H1 (cell line): ENCODE results near the gene GTF3C5. TPM values are rescaled to one million over a fixed set of nuclear protein-coding genes. Genes with fewer than 3 reads are reported as not detected.
A peak's percentile ranks its signal among the peaks of the same experiment; 100 is the strongest.

Source experiments
- CTCF ChIA-PET: fragments of 300-600 bp; sonication (Branson Sonifier 250); formaldehyde crosslinking; loops from one replicate; lab custom pipeline; 2021; ENCODE audit not compliant: partially characterized antibody; lab: Charles Lee
- POLR2A ChIA-PET: fragments of 300-600 bp; sonication (Branson Sonifier 250); formaldehyde crosslinking; loops from one replicate; lab custom pipeline; 2021; ENCODE audit warnings: inconsistent platforms; ENCODE audit not compliant: partially characterized antibody; lab: Charles Lee
- DNase-seq, 2 experiments: peaks; one replicate each; pipeline versions ENCODE4 v3.0.0 to v3.0.0-alpha.2; 2010 to 2022; ENCODE audit warnings: low spot score in 2 of 2, low read depth in 1 of 2, mixed read lengths in 1 of 2
- FAIRE-seq: peaks from 2 replicates; lab custom pipeline; 2011; peaks lifted over from hg19 to GRCh38; lab: Jason Lieb, UNC
- H2AFZ ChIP-seq: 2 replicates; pipeline ENCODE4 v1.8.1; 2012; ENCODE audit warnings: low read length, inconsistent platforms
- H2AK5ac ChIP-seq: 2 replicates; pipeline ENCODE4 v1.6.1; 2013; ENCODE audit warnings: low read depth, low read length
- H2BK120ac ChIP-seq: replicated peaks from 2 replicates; pipeline ENCODE3; 2013; ENCODE audit warnings: low read depth, low read length, inconsistent platforms
- H2BK12ac ChIP-seq: 2 replicates; pipeline ENCODE4 v1.6.1; 2013; ENCODE audit warnings: low read depth, low read length
- H2BK15ac ChIP-seq: 2 replicates; pipeline ENCODE4 v1.6.1; 2013; ENCODE audit warnings: low read length
- H2BK20ac ChIP-seq: 2 replicates; pipeline ENCODE4 v1.6.1; 2013; ENCODE audit warnings: low read length
- H2BK5ac ChIP-seq: 2 replicates; pipeline ENCODE4 v1.6.1; 2013; ENCODE audit warnings: low read depth, low read length
- H3K14ac ChIP-seq: 2 replicates; pipeline ENCODE4 v1.6.1; 2013; ENCODE audit warnings: inconsistent platforms; ENCODE audit not compliant: insufficient read length
- H3K18ac ChIP-seq: 2 replicates; pipeline ENCODE4 v1.6.1; 2013; ENCODE audit warnings: low read length; ENCODE audit errors: extremely low read depth
- H3K23ac ChIP-seq: 2 replicates; pipeline ENCODE4 v1.6.1; 2013; ENCODE audit warnings: inconsistent platforms; ENCODE audit not compliant: insufficient read length
- H3K23me2 ChIP-seq: 2 replicates; pipeline ENCODE4 v1.6.1; 2013; ENCODE audit warnings: low read depth, low read length
- H3K27ac ChIP-seq: 2 replicates; pipeline ENCODE4 v1.6.1; 2011; ENCODE audit warnings: low read depth, low read length, inconsistent platforms
- H3K27me3 ChIP-seq, 4 experiments: replicated peaks in 1 of 4; 1 replicate in 1 of 4; 2 replicates in 3 of 4; pipeline versions ENCODE4 v1.6.1 to v1.8.1; 2011 to 2013; ENCODE audit warnings: low read length in 3 of 4, mild to moderate bottlenecking in 3 of 4, inconsistent platforms in 2 of 4, mixed read lengths in 2 of 4, moderate library complexity in 1 of 4; ENCODE audit not compliant: control insufficient read depth in 3 of 4, insufficient read depth in 3 of 4; ENCODE audit errors: extremely low read depth in 1 of 4
- H3K36me3 ChIP-seq, 4 experiments: 2 replicates each; pipeline versions ENCODE4 v1.6.1 to v1.8.1; 2011 to 2013; ENCODE audit warnings: mild to moderate bottlenecking in 4 of 4, low read length in 3 of 4, moderate library complexity in 2 of 4, control low read depth in 1 of 4, inconsistent platforms in 1 of 4; ENCODE audit not compliant: insufficient read depth in 4 of 4, control insufficient read depth in 2 of 4
- H3K4ac ChIP-seq: replicated peaks from 2 replicates; pipeline ENCODE3; 2013; ENCODE audit warnings: low read length, low read depth, mixed read lengths, inconsistent platforms; ENCODE audit not compliant: insufficient read length
- H3K4me1 ChIP-seq, 4 experiments: replicated peaks in 1 of 4; 1 replicate in 1 of 4; 2 replicates in 3 of 4; pipeline versions ENCODE4 v1.6.1 to v1.8.1; 2011 to 2013; ENCODE audit warnings: low read length in 3 of 4, inconsistent platforms in 2 of 4, mixed read lengths in 1 of 4; ENCODE audit not compliant: insufficient read depth in 4 of 4, control insufficient read depth in 3 of 4
- H3K4me2 ChIP-seq, 2 experiments: 2 replicates each; pipeline versions ENCODE4 v1.6.1 to v1.8.1; 2011 to 2013; ENCODE audit warnings: low read depth in 2 of 2, low read length in 2 of 2, control low read depth in 1 of 2, inconsistent platforms in 1 of 2, mild to moderate bottlenecking in 1 of 2; ENCODE audit not compliant: insufficient read depth in 1 of 2
- H3K4me3 ChIP-seq, 4 experiments: fragments of 200-600, 300-600 bp in 1 of 4; sonication (generic), shearing (Covaris generic), sonication (Bioruptor Twin) in 1 of 4; 2 replicates each; pipeline versions ENCODE4 v1.5.1 to v1.8.1; 2011 to 2016; ENCODE audit warnings: low read length in 4 of 4, low read depth in 3 of 4, control low read depth in 2 of 4, inconsistent platforms in 2 of 4, mild to moderate bottlenecking in 2 of 4, mixed read lengths in 1 of 4, moderate library complexity in 1 of 4; ENCODE audit not compliant: insufficient read depth in 2 of 4; ENCODE audit errors: extremely low read depth in 1 of 4
- H3K56ac ChIP-seq: replicated peaks from 2 replicates; pipeline ENCODE3; 2013; ENCODE audit warnings: low read depth, mild to moderate bottlenecking, mixed read lengths, low read length, inconsistent platforms; ENCODE audit not compliant: insufficient read length
- H3K79me1 ChIP-seq: 2 replicates; pipeline ENCODE4 v1.6.1; 2013; ENCODE audit warnings: low read depth, low read length, control low read depth
- H3K79me2 ChIP-seq, 2 experiments: 2 replicates each; pipeline versions ENCODE4 v1.6.1 to v1.8.1; 2012 to 2013; ENCODE audit warnings: low read length in 2 of 2, mild to moderate bottlenecking in 2 of 2, inconsistent platforms in 1 of 2; ENCODE audit not compliant: insufficient read depth in 2 of 2, control insufficient read depth in 1 of 2
- H3K9ac ChIP-seq, 4 experiments: replicated peaks in 1 of 4; 1 replicate in 1 of 4; 2 replicates in 3 of 4; pipeline versions ENCODE4 v1.6.1 to v1.8.1; 2011 to 2013; ENCODE audit warnings: low read depth in 3 of 4, low read length in 3 of 4, control low read depth in 2 of 4, mild to moderate bottlenecking in 2 of 4, moderate library complexity in 2 of 4, inconsistent platforms in 1 of 4; ENCODE audit errors: extremely low read depth in 1 of 4
- H3K9me3 ChIP-seq, 2 experiments: 2 replicates each; pipeline versions ENCODE4 v1.6.1 to v1.8.1; 2012 to 2013; ENCODE audit warnings: mild to moderate bottlenecking in 2 of 2, moderate library complexity in 2 of 2, control low read depth in 1 of 2, inconsistent platforms in 1 of 2, low read depth in 1 of 2, low read length in 1 of 2, mixed read lengths in 1 of 2; ENCODE audit not compliant: insufficient read depth in 2 of 2
- H4K20me1 ChIP-seq, 2 experiments: replicated peaks in 1 of 2; 2 replicates each; pipeline versions ENCODE3 to v1.8.1; 2011 to 2013; ENCODE audit warnings: inconsistent platforms in 2 of 2, low read length in 2 of 2, mild to moderate bottlenecking in 1 of 2; ENCODE audit not compliant: insufficient read depth in 2 of 2, control insufficient read depth in 1 of 2
- H4K5ac ChIP-seq: 2 replicates; pipeline ENCODE4 v1.6.1; 2013; ENCODE audit warnings: low read length, low read depth, mixed read lengths, inconsistent platforms; ENCODE audit not compliant: insufficient read length
- H4K8ac ChIP-seq: 2 replicates; pipeline ENCODE4 v1.8.0; 2013; ENCODE audit warnings: mild to moderate bottlenecking, moderate library complexity, low read length, inconsistent platforms; ENCODE audit not compliant: insufficient read depth; ENCODE audit errors: extremely low read depth
- H4K91ac ChIP-seq: replicated peaks from 2 replicates; pipeline ENCODE3; 2013; ENCODE audit warnings: low read length, mixed read lengths, inconsistent platforms; ENCODE audit not compliant: insufficient read length
- CREB1 ChIP-seq: IDR thresholded peaks from 2 replicates; pipeline ENCODE4 v1.6.1; 2012; ENCODE audit warnings: inconsistent platforms
- EGR1 ChIP-seq: IDR thresholded peaks from 2 replicates; pipeline ENCODE4 v1.6.1; 2011; ENCODE audit warnings: low read depth, low read length, borderline replicate concordance
- MAFK ChIP-seq: IDR thresholded peaks from 2 replicates; pipeline ENCODE4 v1.6.1; 2012; ENCODE audit warnings: low read depth, mild to moderate bottlenecking, improper control_type of control experiment, low read length
- NANOG ChIP-seq: IDR thresholded peaks from 2 replicates; pipeline ENCODE4 v1.6.1; 2011; ENCODE audit warnings: low read length, low read depth, mild to moderate bottlenecking, inconsistent platforms; ENCODE audit not compliant: insufficient read depth, poor library complexity, severe bottlenecking
- RNF2 ChIP-seq: fragments of 200-900, 300-1000 bp; sonication (generic); IDR thresholded peaks from 2 replicates; pipeline ENCODE4 v1.7.1; 2016; ENCODE audit warnings: borderline replicate concordance, low read depth, mild to moderate bottlenecking, antibody characterized with exemption, low read length; ENCODE audit not compliant: poor library complexity, severe bottlenecking; ENCODE audit errors: missing control alignments
- WGBS, 2 experiments: shearing (Covaris generic) in 1 of 2; methylation state at CpG; one replicate each; pipeline versions ENCODE4 v1.1.6 to v1.1.7; 2013 to 2015; ENCODE audit warnings: low lambda C conversion rate in 2 of 2, mixed read lengths in 2 of 2, inconsistent platforms in 1 of 2, low coverage in 1 of 2, missing lambda C conversion rate in 1 of 2; ENCODE audit not compliant: insufficient replicate concordance in 2 of 2, insufficient coverage in 1 of 2, insufficient read length in 1 of 2; ENCODE audit errors: extremely low coverage in 1 of 2, missing lambda C conversion rate in 1 of 2; 5-methylcytosine and 5-hydroxymethylcytosine counted together
- long read RNA-seq, 2 experiments: library from RNA in 1 of 2; library from capped mRNA in 1 of 2; stranded (forward); transcript quantifications; one replicate each; pipeline ENCODE4 v2.0.0, GENCODE V29; 2021; ENCODE audit warnings: inconsistent platforms in 1 of 2
- polyA minus RNA-seq, 3 experiments: library from RNA; depleted of rRNA, polyadenylated mRNA; stranded (reverse); fragments of >200 nt; gene quantifications; 1 replicate in 2 of 3; 2 replicates in 1 of 3; pipeline ENCODE4 v1.2.3, GENCODE V29; 2011
- polyA plus RNA-seq, 7 experiments: library from polyadenylated mRNA; depleted of rRNA in 3 of 7; stranded (reverse) in 5 of 7; unstranded in 2 of 7; fragments of >200 nt in 5 of 7; fragments of 200-250 nt in 2 of 7; gene quantifications; 1 replicate in 5 of 7; 2 replicates in 1 of 7; 4 replicates in 1 of 7; pipeline versions ENCODE4 v1.2.1 to v1.2.3, GENCODE V29; 2011 to 2013; ENCODE audit warnings: missing spikeins in 2 of 7, mixed read lengths in 2 of 7
- total RNA-seq: library from RNA; stranded (reverse); fragmentation: NEBNext Ultra II Directional; extraction: Animal tissue kit (Norgen Biotek cat#: 25700); gene quantifications from 2 replicates; pipeline ENCODE4 v1.2.1, GENCODE V29; 2021

GTF3C5 gene, protein sequence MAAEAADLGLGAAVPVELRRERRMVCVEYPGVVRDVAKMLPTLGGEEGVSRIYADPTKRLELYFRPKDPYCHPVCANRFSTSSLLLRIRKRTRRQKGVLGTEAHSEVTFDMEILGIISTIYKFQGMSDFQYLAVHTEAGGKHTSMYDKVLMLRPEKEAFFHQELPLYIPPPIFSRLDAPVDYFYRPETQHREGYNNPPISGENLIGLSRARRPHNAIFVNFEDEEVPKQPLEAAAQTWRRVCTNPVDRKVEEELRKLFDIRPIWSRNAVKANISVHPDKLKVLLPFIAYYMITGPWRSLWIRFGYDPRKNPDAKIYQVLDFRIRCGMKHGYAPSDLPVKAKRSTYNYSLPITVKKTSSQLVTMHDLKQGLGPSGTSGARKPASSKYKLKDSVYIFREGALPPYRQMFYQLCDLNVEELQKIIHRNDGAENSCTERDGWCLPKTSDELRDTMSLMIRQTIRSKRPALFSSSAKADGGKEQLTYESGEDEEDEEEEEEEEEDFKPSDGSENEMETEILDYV
- total RNA-seq: 87.1 and 89.4 TPM in 2 replicates
- 78.7 and 104 TPM in 2 replicates for polyA plus RNA-seq (2011; rRNA removed)
- polyA plus RNA-seq (2011; cell fraction: cytosol; rRNA removed): 96.0 TPM
- 171 TPM for polyA plus RNA-seq (2011; cell fraction: nucleus; rRNA removed)
- 72.1 to 92.5 TPM (median 89.8 TPM) in 4 replicates for polyA plus RNA-seq (2012, experiment 1 of 2)
- polyA plus RNA-seq (2012, experiment 2 of 2): 73.5 TPM
- 50.2 TPM for polyA plus RNA-seq (2013, experiment 1 of 2)
- polyA plus RNA-seq (2013, experiment 2 of 2): 50.0 TPM
- polyA minus RNA-seq (2011; rRNA and poly(A)+ RNA removed): 70.6 and 79.9 TPM in 2 replicates
- polyA minus RNA-seq (2011; cell fraction: cytosol; rRNA and poly(A)+ RNA removed): 53.6 TPM
- polyA minus RNA-seq (2011; cell fraction: nucleus; rRNA and poly(A)+ RNA removed): 61.2 TPM
- long read RNA-seq, experiment 1, transcript GTF3C5-202 (11 exons, 2,406 nt): major isoform, 12 of 184 reads
- long read RNA-seq, experiment 1, partial matches to known transcripts: 152 of 184 reads
- long read RNA-seq, experiment 1, other reads (novel, unspliced or antisense): 18 of 184 reads
- long read RNA-seq, experiment 2, transcript GTF3C5-202 (11 exons, 2,406 nt): major isoform, 21 of 49 reads
- long read RNA-seq, experiment 2, partial matches to known transcripts: 15 of 49 reads
- long read RNA-seq, experiment 2, other reads (novel, unspliced or antisense): 10 of 49 reads

DNA sequence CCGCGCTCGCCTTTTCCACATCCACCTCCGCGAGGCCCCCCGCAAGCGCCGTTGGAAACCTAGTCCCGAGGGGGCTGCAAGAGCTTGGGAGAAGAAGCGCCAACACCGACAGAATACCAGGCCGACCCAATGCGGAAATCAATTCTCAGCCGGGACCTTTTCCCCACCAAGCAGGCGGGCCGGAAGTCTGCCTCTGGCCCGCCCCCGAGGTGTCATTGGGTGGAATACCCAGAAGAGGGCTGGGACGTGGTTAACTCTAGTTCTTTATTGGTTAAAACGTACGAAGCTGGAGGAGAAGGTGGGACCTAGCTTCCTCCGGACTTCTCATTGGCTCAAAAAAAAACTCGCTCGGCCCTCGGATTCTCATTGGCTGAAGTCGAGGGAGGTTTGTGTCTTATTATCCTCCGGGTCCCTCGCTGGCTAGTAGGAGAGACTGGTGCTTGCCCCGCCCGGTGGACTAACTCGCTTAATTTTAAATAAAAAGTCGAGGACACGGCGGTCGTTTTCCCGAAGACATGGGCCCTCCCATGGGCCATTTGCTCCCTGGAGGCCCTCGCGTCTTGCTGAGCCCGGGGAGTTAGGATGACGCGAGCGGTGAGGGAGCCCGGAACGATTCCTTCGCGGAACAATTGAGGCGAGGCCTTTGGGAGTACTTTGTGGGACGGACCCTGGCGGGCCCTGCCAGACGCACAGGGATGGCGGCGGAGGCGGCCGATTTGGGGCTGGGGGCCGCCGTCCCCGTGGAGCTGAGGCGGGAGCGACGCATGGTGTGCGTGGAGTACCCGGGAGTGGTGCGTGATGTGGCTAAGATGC, at the start of gene GTF3C5:
GTF3C5 (plus strand) TSS at position 681 of the 813 bp plus-strand sequence; CDS start at position 696, 15 bp downstream.
- H3K56ac ChIP-seq: peak within 1 kb of the TSS; percentile 77
- no peak within 1 kb of the TSS for H2BK20ac ChIP-seq
- H2AK5ac ChIP-seq: peak within 1 kb of the TSS; percentile 86
- H3K9ac ChIP-seq: peak within 1 kb of the TSS; percentile 92 to 99 (median 94)
- H3K27ac ChIP-seq: peak within 1 kb of the TSS; percentile 87
- H3K79me1 ChIP-seq: peaks cover 23% of the 10 kb centered on the region
- no peak within 1 kb of the TSS for H2BK15ac ChIP-seq
- peaks cover 8% of the 10 kb centered on the region; the same call in 1 of the 2 replicates for H3K23me2 ChIP-seq
- CTCF ChIA-PET: interaction anchor here (0.6 to 6.9 kb wide), 8 partner anchors 8 to 117 kb away, joined by 3 to 44 read pairs (median 4); no protein-coding TSS in a partner anchor
- no peak within 1 kb of the TSS for H3K23ac ChIP-seq
- peak within 1 kb of the TSS; percentile 95 to 99 (median 98) for H3K4me3 ChIP-seq
- H2AFZ ChIP-seq: peak within 1 kb of the TSS; percentile 46; the same call in 1 of the 2 replicates
- FAIRE-seq: peak; percentile 96
- peaks cover 27 to 49% of the 10 kb centered on the region in 2 experiments for H3K79me2 ChIP-seq
- peaks cover 0 to 5% (median 0%) of the 10 kb centered on the region in 4 experiments; a peak in 1 of 8 replicates for H3K36me3 ChIP-seq
- peak within 1 kb of the TSS; percentile 82 for H4K5ac ChIP-seq
- peaks cover 5 to 15% of the 10 kb centered on the region in 2 experiments for H4K20me1 ChIP-seq
- no peaks in the 10 kb centered on the region; a peak in 1 of 7 replicates for H3K27me3 ChIP-seq
- POLR2A ChIA-PET: interaction anchor here (0.7 to 2.3 kb wide), 17 partner anchors 8 to 337 kb away, joined by 3 to 17 read pairs (median 3); no protein-coding TSS in a partner anchor
- 2% methylated on average over 51 of the region's 63 CpGs; no CpG with 5 or more reads in 1 of the 2 experiments for WGBS, 2 experiments
- peak within 1 kb of the TSS; percentile 86 for H2BK5ac ChIP-seq
- peak within 1 kb of the TSS; percentile 95 to 97 for H3K4me2 ChIP-seq
- no peak within 1 kb of the TSS for H2BK12ac ChIP-seq
- H3K4me1 ChIP-seq: peaks cover 2 to 10% (median 5%) of the 10 kb centered on the region in 4 experiments; a peak in 6 of 7 replicates
- peak within 1 kb of the TSS; percentile 96 for H4K8ac ChIP-seq
- no peak within 1 kb of the TSS for H3K4ac ChIP-seq
- H3K14ac ChIP-seq: no peak within 1 kb of the TSS
- H4K91ac ChIP-seq: peak within 1 kb of the TSS; percentile 82
- peak; percentile 89 to 91 for DNase-seq
- no peaks in the 10 kb centered on the region for H3K9me3 ChIP-seq
- no peak within 1 kb of the TSS for H2BK120ac ChIP-seq
- peak within 1 kb of the TSS; percentile 95 for H3K18ac ChIP-seq
- TF ChIP-seq EGR1 (no peak), RNF2 (no peak), NANOG (no peak), MAFK (no peak), CREB1 (peak; percentile 76)
